A549 (cell line): ENCODE results near the gene ZNF275. TPM values are rescaled to one million over a fixed set of nuclear protein-coding genes. Genes with fewer than 3 reads are reported as not detected.

ENCODE experiments used
- ATAC-seq, 2 experiments: fragments of 200-7000 bp in 1 of 2; fragments of >200 bp in 1 of 2; cut with Nextera tagmentation in 1 of 2; cut with Tn5 transposase in 1 of 2; 3 replicates each; pipeline versions ENCODE4 v1.8.0 to v1.9.1; 2018 to 2020; ENCODE audit warnings: mild to moderate bottlenecking in 1 of 2, moderate library complexity in 1 of 2
- CTCF ChIA-PET: fragments of 300-600 bp; sonication (Branson Sonifier 250); formaldehyde crosslinking; extraction: SDS; loops from one replicate; lab custom pipeline; 2021; ENCODE audit warnings: antibody characterized with exemption, inconsistent platforms; lab: Yijun Ruan, JAX
- POLR2A ChIA-PET: fragments of 350-600 bp; formaldehyde crosslinking; extraction: SDS; loops from one replicate; lab custom pipeline; 2021; ENCODE audit warnings: antibody characterized with exemption, inconsistent platforms; lab: Yijun Ruan, JAX
- DNase-seq, 2 experiments: peaks; one replicate each; pipeline versions ENCODE4 v3.0.0 to v3.0.0-alpha.2; 2011 to 2016; ENCODE audit warnings: low read depth in 1 of 2, low spot score in 1 of 2
- FAIRE-seq: peaks from 2 replicates; lab custom pipeline; 2011; peaks lifted over from hg19 to GRCh38; lab: Jason Lieb, UNC
- H3K27ac ChIP-seq, 2 experiments: fragments of >200 bp; sonication (Bioruptor Twin); formaldehyde crosslinking; 3 replicates each; pipeline ENCODE4 v1.5.1; 2016 to 2017
- H3K4me1 ChIP-seq: fragments of >200 bp; sonication (Bioruptor Twin); formaldehyde crosslinking; 3 replicates; pipeline ENCODE4 v1.6.1; 2016
- H3K4me2 ChIP-seq: fragments of >200 bp; sonication (Bioruptor Twin); formaldehyde crosslinking; 3 replicates; pipeline ENCODE4 v1.6.1; 2016
- H3K4me3 ChIP-seq: fragments of >200 bp; sonication (Bioruptor Twin); formaldehyde crosslinking; 3 replicates; pipeline ENCODE4 v1.5.1; 2016
- H3K9me3 ChIP-seq: fragments of >200 bp; sonication (Bioruptor Twin); formaldehyde crosslinking; 3 replicates; pipeline ENCODE4 v1.6.1; 2016
- CBX2 ChIP-seq: fragments of 200-600 bp; sonication (generic); IDR thresholded peaks from 2 replicates; pipeline ENCODE4 v1.6.1; 2016; ENCODE audit warnings: low read depth, mild to moderate bottlenecking, borderline replicate concordance
- CHD2 ChIP-seq: fragments of 150-350 bp; IDR thresholded peaks from 2 replicates; pipeline ENCODE4 v1.6.1; 2014; ENCODE audit warnings: low read length; ENCODE audit not compliant: partially characterized antibody
- EHF ChIP-seq: fragments of 250-450 bp; sonication (Bioruptor Pico); IDR thresholded peaks from 2 replicates; pipeline ENCODE4 v1.5.0; 2020; ENCODE audit warnings: mild to moderate bottlenecking
- ESRRA ChIP-seq: fragments of 150-350 bp; IDR thresholded peaks from 2 replicates; pipeline ENCODE4 v1.6.1; 2014; ENCODE audit warnings: mild to moderate bottlenecking, low read length, borderline replicate concordance
- FOSB ChIP-seq: fragments of 250-450 bp; sonication (Bioruptor Pico); IDR thresholded peaks from 2 replicates; pipeline ENCODE4 v1.5.0; 2020; ENCODE audit warnings: mild to moderate bottlenecking, moderate library complexity
- HEYL ChIP-seq: fragments of 250-450 bp; sonication (Bioruptor Pico); IDR thresholded peaks from 2 replicates; pipeline ENCODE4 v1.8.0; 2021; ENCODE audit warnings: mild to moderate bottlenecking, moderate library complexity
- HOXB5 ChIP-seq: fragments of 250-450 bp; sonication (Bioruptor Pico); IDR thresholded peaks from 2 replicates; pipeline ENCODE4 v1.5.0; 2020; ENCODE audit warnings: mild to moderate bottlenecking, moderate library complexity
- KDM1A ChIP-seq: fragments of 200-600 bp; sonication (generic); IDR thresholded peaks from 2 replicates; pipeline ENCODE4 v1.6.1; 2016; ENCODE audit warnings: low read depth, mild to moderate bottlenecking
- NFE2L2 ChIP-seq: fragments of 150-350 bp; conservative IDR thresholded peaks from 2 replicates; pipeline ENCODE4 v1.6.1; 2014; ENCODE audit warnings: low read length
- NPAS2 ChIP-seq: fragments of 250-450 bp; sonication (Bioruptor Pico); IDR thresholded peaks from 2 replicates; pipeline ENCODE4 v1.8.0; 2022; ENCODE audit warnings: mild to moderate bottlenecking, moderate library complexity, borderline replicate concordance
- NR3C1 ChIP-seq: fragments of >200 bp; sonication (Bioruptor Twin); formaldehyde crosslinking; IDR thresholded peaks from 3 replicates; pipeline ENCODE4 v1.6.1; 2017
- PHF8 ChIP-seq: fragments of 200-600 bp; sonication (generic); IDR thresholded peaks from 2 replicates; pipeline ENCODE4 v1.6.1; 2016; ENCODE audit warnings: low read depth, mild to moderate bottlenecking, antibody characterized with exemption, moderate library complexity, borderline replicate concordance
- POLR2AphosphoS2 ChIP-seq: conservative IDR thresholded peaks from 2 replicates; pipeline ENCODE4 v1.6.1; 2012; ENCODE audit warnings: low read length, improper control_type of control experiment, inconsistent platforms
- RFX5 ChIP-seq: fragments of 450-650 bp; IDR thresholded peaks from 2 replicates; pipeline ENCODE4 v1.7.1; 2014; ENCODE audit warnings: antibody characterized with exemption, mild to moderate bottlenecking, moderate library complexity
- RNF2 ChIP-seq: fragments of 200-600 bp; sonication (generic); IDR thresholded peaks from 2 replicates; pipeline ENCODE4 v1.6.1; 2016; ENCODE audit warnings: low read depth, mild to moderate bottlenecking, antibody characterized with exemption, moderate library complexity, borderline replicate concordance
- TFCP2L1 ChIP-seq: fragments of 250-450 bp; sonication (Bioruptor Pico); IDR thresholded peaks from 2 replicates; pipeline ENCODE4 v1.5.0; 2021; ENCODE audit warnings: mild to moderate bottlenecking
- TP53 ChIP-seq: fragments of 250-450 bp; sonication (Bioruptor Pico); IDR thresholded peaks from 2 replicates; pipeline ENCODE4 v1.5.0; 2021; ENCODE audit warnings: mild to moderate bottlenecking, moderate library complexity
- ZFP36 ChIP-seq: fragments of 450-650 bp; IDR thresholded peaks from 2 replicates; pipeline ENCODE4 v1.6.1; 2014; ENCODE audit warnings: borderline replicate concordance; ENCODE audit not compliant: partially characterized antibody
- ZSCAN20 ChIP-seq: fragments of 250-450 bp; sonication (Bioruptor Pico); IDR thresholded peaks from 2 replicates; pipeline ENCODE4 v1.8.0; 2022; ENCODE audit warnings: mild to moderate bottlenecking, moderate library complexity
- WGBS: methylation state at CpG from one replicate; pipeline ENCODE4 v1.1.6; 2017; ENCODE audit errors: missing lambda C conversion rate; 5-methylcytosine and 5-hydroxymethylcytosine counted together
- polyA plus RNA-seq, 4 experiments: library from polyadenylated mRNA; depleted of rRNA in 3 of 4; stranded (reverse); fragments of >200 nt; fragmentation: RNase III in 1 of 4; extraction: RNeasy Plus Mini Kit Qiagen cat#74134 plus additional on column Dnase treatment in 1 of 4; gene quantifications; 2 replicates in 3 of 4; 3 replicates in 1 of 4; pipeline ENCODE4 v1.2.3, GENCODE V29; 2011 to 2017
- TF ChIP-seq, protein P1 (sequence below): fragments of >200 bp; sonication (Bioruptor Twin); formaldehyde crosslinking; IDR thresholded peaks from 3 replicates; pipeline ENCODE4 v1.6.1; 2016
- TF ChIP-seq, protein P2 (sequence below): fragments of >200 bp; sonication (Bioruptor Twin); formaldehyde crosslinking; IDR thresholded peaks from 3 replicates; pipeline ENCODE4 v1.5.1; 2016
- TF ChIP-seq, protein P3 (sequence below): IDR thresholded peaks from 2 replicates; pipeline ENCODE4 v1.6.1; 2012; ENCODE audit warnings: low read depth, borderline replicate concordance
- TF ChIP-seq, protein P4 (sequence below): fragments of 250-450 bp; sonication (Bioruptor Pico); IDR thresholded peaks from 2 replicates; pipeline ENCODE4 v1.5.0; 2021; ENCODE audit warnings: mild to moderate bottlenecking, moderate library complexity, borderline replicate concordance

Gene ZNF275
- polyA plus RNA-seq, 2 of the 4 experiments (the other 2 are of a cell fraction): 3.2 to 6.5 TPM

DNA sequence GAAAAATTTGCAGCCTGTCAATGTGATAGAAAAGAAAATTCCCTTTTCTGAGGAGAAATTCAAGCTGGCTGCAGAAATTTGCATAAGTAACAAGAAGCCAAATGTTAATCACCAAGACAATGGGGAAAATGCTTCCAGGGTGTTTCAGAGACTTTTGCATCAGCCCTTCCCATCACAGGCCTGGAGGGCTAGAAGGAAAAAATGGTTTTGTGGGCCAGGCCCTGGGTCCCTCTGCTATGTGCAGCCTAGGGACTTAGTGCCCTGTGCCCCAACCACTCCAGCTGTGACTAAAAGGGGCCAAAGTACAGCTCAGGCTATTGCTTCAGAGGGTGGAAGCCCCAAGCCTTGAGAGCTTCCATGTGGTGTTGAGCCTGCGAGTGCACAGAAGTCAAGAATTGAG lies 23.9 kb downstream of the ZNF275 start:
- CTCF ChIA-PET: no interaction called here
- H3K9me3 ChIP-seq: no peaks in the 10 kb centered on the region

DNA sequence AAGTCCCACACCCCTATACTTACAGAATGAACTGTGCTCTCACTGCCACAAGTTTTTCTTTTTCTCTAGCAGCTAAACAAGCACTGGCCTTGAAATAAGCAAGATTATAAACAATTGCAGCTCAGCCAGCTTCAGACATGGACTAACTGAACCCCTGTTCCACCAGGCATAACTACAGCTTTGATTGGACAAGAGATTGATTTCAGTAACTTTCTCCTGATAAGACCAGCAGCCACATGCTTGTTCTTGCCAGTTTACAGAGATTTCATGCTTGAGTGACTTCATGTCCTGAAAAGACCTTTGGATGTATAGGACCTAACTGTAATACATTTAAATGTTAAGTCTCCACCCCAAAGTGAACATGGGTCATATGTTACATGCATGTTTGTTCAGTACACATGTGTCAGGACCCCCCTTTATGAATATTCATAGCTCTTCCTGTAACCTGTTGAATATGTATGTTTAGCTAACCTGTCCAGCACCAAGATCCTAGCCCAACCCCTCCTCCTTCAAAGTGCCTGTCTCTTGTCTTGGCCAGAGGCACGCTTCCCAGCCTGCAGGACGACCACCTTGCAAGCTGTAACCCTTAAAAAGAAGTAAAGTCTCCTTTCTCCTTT lies 27.9 kb downstream of the ZNF275 start:
- WGBS: 6% methylated on average over 2 of the region's 2 CpGs
- no peaks in the 10 kb centered on the region for H3K4me1 ChIP-seq
- H3K9me3 ChIP-seq: no peaks in the 10 kb centered on the region
- ATAC-seq (no peak), FAIRE-seq (no peak), DNase-seq (no peak)
- POLR2A ChIA-PET: no interaction called here
- CTCF ChIA-PET: interaction anchor here (0.7 kb wide), 1 partner anchor 13 kb away, joined by 3 read pairs; no protein-coding TSS in a partner anchor
- H3K27ac ChIP-seq: no peak overlapping the region
- H3K4me3 ChIP-seq: no peak overlapping the region
- no peak for TF ChIP-seq PHF8
- TF ChIP-seq ESRRA: no peak
- TF ChIP-seq HEYL (CRISPR knock-in tag): no peak
- no peak for TF ChIP-seq HOXB5 (CRISPR knock-in tag)
- TF ChIP-seq, protein P1, sequence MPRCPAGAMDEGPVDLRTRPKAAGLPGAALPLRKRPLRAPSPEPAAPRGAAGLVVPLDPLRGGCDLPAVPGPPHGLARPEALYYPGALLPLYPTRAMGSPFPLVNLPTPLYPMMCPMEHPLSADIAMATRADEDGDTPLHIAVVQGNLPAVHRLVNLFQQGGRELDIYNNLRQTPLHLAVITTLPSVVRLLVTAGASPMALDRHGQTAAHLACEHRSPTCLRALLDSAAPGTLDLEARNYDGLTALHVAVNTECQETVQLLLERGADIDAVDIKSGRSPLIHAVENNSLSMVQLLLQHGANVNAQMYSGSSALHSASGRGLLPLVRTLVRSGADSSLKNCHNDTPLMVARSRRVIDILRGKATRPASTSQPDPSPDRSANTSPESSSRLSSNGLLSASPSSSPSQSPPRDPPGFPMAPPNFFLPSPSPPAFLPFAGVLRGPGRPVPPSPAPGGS: no peak
- TF ChIP-seq NR3C1: no peak
- TF ChIP-seq NPAS2: no peak
- no peak for TF ChIP-seq KDM1A
- TF ChIP-seq RFX5: no peak
- TF ChIP-seq POLR2AphosphoS2: no peak
- TF ChIP-seq, protein P2, sequence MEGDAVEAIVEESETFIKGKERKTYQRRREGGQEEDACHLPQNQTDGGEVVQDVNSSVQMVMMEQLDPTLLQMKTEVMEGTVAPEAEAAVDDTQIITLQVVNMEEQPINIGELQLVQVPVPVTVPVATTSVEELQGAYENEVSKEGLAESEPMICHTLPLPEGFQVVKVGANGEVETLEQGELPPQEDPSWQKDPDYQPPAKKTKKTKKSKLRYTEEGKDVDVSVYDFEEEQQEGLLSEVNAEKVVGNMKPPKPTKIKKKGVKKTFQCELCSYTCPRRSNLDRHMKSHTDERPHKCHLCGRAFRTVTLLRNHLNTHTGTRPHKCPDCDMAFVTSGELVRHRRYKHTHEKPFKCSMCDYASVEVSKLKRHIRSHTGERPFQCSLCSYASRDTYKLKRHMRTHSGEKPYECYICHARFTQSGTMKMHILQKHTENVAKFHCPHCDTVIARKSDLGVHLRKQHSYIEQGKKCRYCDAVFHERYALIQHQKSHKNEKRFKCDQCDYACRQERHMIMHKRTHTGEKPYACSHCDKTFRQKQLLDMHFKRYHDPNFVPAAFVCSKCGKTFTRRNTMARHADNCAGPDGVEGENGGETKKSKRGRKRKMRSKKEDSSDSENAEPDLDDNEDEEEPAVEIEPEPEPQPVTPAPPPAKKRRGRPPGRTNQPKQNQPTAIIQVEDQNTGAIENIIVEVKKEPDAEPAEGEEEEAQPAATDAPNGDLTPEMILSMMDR: no peak
- TF ChIP-seq FOSB: no peak
- no peak for TF ChIP-seq CBX2
- TF ChIP-seq, protein P3, sequence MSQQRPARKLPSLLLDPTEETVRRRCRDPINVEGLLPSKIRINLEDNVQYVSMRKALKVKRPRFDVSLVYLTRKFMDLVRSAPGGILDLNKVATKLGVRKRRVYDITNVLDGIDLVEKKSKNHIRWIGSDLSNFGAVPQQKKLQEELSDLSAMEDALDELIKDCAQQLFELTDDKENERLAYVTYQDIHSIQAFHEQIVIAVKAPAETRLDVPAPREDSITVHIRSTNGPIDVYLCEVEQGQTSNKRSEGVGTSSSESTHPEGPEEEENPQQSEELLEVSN: no peak
- TF ChIP-seq, protein P4, sequence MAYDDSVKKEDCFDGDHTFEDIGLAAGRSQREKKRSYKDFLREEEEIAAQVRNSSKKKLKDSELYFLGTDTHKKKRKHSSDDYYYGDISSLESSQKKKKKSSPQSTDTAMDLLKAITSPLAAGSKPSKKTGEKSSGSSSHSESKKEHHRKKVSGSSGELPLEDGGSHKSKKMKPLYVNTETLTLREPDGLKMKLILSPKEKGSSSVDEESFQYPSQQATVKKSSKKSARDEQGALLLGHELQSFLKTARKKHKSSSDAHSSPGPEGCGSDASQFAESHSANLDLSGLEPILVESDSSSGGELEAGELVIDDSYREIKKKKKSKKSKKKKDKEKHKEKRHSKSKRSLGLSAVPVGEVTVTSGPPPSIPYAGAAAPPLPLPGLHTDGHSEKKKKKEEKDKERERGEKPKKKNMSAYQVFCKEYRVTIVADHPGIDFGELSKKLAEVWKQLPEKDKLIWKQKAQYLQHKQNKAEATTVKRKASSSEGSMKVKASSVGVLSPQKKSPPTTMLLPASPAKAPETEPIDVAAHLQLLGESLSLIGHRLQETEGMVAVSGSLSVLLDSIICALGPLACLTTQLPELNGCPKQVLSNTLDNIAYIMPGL (CRISPR knock-in tag): no peak
- no peak for TF ChIP-seq NFE2L2
- H3K4me2 ChIP-seq: no peak overlapping the region

More for the DNA sequence above, 23.9 kb downstream of the ZNF275 start:
- DNase-seq (no peak), FAIRE-seq (no peak), ATAC-seq (no peak)
- Histone ChIP-seq H3K4me2 (no peak overlapping the region), H3K4me3 (no peak overlapping the region), H3K4me1 (no peaks in the 10 kb centered on the region), H3K27ac (no peak overlapping the region)
- 43% methylated on average over 1 of the region's 1 CpG for WGBS
- POLR2A ChIA-PET: no interaction called here
- TF ChIP-seq ZFP36 (peak; percentile 36), RNF2 (no peak)
- TF ChIP-seq, all 56 proteins: peak for 1

DNA sequence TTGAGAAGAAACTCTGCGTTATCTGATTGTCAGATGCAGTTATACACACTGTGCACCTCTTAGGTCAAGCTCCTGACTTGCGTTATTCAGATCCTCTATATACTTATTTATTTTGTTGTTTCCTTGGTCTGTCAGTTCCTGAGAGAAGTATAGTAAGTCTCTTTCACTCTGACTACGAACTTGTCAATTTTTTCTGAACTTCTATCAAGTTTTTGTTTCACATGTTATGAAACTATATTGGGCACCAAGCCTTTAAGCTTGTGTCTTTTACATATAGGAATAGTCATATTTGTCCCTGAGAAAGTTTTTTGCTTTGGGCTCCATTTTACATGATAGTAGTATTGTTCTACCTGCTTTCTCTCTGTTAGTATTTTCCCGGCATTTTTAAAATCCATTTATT lies 31.7 kb downstream of the ZNF275 start:
- ATAC-seq: no peak
- Histone ChIP-seq H3K4me3 (no peak overlapping the region), H3K27ac (no peak overlapping the region), H3K9me3 (no peaks in the 10 kb centered on the region), H3K4me1 (no peaks in the 10 kb centered on the region), H3K4me2 (no peak overlapping the region)
- POLR2A ChIA-PET: no interaction called here
- CTCF ChIA-PET: no interaction called here
- DNase-seq: no peak
- 58% methylated on average over 4 of the region's 4 CpGs for WGBS
- peak; percentile 84 for FAIRE-seq
- no peak for TF ChIP-seq CHD2
- TF ChIP-seq HEYL (CRISPR knock-in tag): no peak
- TF ChIP-seq EHF: no peak
- TF ChIP-seq, protein P1: no peak
- TF ChIP-seq TFCP2L1 (CRISPR knock-in tag): no peak
- TF ChIP-seq, protein P4 (CRISPR knock-in tag): no peak
- no peak for TF ChIP-seq TP53 (CRISPR knock-in tag)
- no peak for TF ChIP-seq ZSCAN20 (CRISPR knock-in tag)
